GM12801 (cell line): ENCODE data around the gene TPK1.

Experiments
- CTCF ChIP-seq: IDR thresholded peaks from one replicate; pipeline ENCODE4 v1.5.1; 2011; ENCODE audit warnings: control low read depth; ENCODE audit not compliant: insufficient read length; ENCODE audit errors: extremely low read depth

TPK1 gene

DNA sequence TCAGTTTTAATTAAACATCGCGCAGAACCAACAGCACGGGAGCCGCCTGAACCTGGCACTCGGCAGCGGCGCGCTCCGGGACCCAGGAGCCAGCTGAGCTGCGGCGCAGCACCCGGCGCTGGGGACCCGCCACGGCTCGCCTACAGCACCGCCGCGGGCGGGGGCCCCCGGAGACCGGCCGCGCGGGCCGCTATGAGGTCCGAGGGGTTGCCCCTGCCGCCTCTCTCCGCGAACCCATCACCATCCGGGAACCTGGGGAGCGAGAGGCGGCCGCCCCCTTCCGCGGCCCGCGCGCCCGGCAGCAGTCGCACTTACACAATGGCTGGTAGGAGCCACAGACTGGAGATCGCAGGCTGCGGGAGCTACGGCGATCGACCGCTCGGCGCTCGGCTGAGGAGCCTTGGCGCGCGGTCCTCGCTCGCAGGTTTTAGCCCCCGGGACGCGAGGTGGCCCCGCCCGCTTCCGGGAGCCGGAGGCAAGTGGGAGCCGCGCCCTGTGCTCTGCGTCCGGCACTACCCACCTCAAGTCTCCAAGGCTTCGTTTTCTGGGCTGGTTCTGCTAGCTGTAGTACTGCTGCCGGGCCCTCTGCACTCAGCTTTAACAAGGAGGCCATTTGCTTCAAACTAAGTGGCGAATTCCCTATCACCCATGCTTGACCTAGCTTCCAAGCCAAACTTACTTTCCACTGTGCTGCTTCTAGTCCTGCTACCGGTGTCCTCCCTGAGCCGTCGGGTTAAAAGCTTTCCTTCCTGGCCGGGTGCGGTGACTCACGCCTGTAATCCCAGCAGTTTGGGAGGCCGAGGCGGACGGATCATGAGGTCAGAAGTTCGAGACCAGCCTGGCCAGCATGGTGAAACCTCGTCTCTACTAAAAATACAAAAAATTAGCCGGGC lies at the start of gene TPK1:
TSS of gene TPK1 (minus strand) at position 402 of the 893 bp plus-strand sequence. CDS start 451 bp downstream, outside the sequence.
- no peak for TF ChIP-seq CTCF

DNA sequence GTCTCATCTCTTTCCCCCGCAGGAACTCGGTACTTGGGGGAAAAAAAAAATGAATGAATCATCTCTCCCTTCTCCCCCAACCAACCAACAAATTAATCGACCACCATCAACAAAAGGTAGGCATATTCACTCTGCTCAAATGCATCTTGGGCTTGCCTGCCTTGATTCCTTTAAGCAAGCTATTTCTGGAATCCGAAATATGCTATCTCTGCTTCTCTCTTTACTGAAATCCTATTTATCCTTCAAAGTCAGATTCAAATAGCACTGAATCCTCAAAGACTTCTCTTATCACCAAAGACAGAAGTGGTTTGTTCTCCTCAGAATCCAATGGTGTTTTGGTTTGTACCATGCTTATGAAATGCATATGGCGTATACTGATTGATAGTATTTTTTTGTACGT lies 49.6 kb upstream of the TPK1 start:
- no peak for TF ChIP-seq CTCF

- no peak for TF ChIP-seq CTCF
These were observed 49.0 kb upstream of the TPK1 start for GRCh38 chr7:144884896-144885295.

DNA sequence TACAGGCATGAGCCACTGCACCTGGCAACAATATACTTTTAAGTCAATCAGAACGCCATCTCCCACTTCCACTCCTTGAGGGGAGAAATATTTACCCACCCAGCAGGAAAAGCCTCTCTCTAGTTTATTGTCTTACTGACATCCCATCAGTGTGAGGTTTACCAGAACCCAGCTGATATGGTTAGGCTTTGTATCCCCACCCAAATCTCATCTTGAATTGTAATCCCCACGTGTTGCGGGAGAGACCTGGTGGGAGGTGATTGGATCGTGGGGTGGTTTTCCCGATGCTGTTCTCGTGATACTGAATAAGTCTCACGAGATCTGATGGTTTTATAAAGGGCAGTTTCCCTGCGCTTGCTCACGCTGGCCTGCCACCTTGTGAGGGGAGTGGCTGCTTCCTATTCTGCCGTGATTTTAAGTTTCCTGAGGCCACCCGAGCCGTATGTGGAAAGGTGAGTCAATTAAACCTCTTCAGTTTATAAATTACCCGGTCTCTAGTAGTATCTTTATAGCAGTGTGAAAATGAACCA lies 37.5 kb upstream of the TPK1 start:
- TF ChIP-seq CTCF, result no peak

GRCh38 chr7:144869082-144869481 lies 33.2 kb upstream of the TPK1 start:
- TF ChIP-seq CTCF, result no peak

DNA sequence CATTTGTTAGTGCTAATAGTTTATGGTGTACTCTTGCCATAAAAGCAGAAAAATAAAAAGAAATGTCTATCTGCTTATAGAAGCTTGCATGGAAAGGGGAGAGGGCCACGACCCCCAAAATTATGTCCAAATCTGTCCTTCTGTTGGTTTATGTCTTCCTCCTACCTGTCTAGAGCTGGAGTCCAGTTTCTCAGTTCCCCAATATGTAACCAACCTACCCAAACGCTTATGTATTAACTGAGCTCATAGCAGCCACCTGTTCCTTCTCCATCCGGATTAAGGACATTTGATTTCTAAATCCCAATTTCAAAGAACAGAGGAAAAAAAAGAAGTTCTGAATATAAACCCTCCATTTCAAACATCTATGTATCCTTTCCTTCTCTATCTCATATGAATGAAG lies 30.3 kb upstream of the TPK1 start:
- TF ChIP-seq CTCF, result no peak

- TF ChIP-seq CTCF, result no peak
These were observed 27.4 kb upstream of the TPK1 start for GRCh38 chr7:144863320-144863647.
